ENCODE measurements around the gene RIMBP2. TPM values are rescaled to one million over a fixed set of nuclear protein-coding genes. Genes with fewer than 3 reads are reported as not detected.
A peak's percentile ranks its signal among the peaks of the same experiment; 100 is the strongest.

RIMBP2 gene
- polyA plus RNA-seq, 3 donors: 16.5 to 26.5 (median 20.9) TPM

DNA sequence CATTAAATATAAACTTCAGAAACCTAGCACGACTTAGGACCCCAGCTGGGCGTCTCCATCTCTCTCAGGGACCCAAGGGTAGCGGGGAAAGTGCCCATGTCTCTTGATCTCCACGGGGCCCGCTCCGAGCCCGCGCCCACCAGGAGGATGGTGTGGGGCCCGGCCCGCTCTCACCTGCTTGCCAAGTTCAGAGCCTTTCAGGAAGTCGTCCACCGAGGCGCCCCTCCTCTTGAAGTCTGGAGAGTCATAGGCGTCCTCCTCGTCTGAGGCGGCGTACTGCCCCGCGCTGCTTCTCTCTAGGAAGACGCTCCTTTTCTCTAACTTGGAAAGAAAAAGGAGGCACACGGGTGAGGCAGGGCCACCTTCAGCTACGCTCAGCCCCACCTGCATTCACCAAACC lies 281.5 kb downstream of the RIMBP2 start:
- no peak for DNase-seq (ENCODE audit: extremely low read depth in 1 of 11, low read depth in 9 of 11, low spot score in 4 of 11)

- DNase-seq (ENCODE audit: extremely low read depth in 1 of 11, low read depth in 9 of 11, low spot score in 4 of 11): no peak
Measured at GRCh38 chr12:130433834-130434233, 282.3 kb downstream of the RIMBP2 start.

DNA sequence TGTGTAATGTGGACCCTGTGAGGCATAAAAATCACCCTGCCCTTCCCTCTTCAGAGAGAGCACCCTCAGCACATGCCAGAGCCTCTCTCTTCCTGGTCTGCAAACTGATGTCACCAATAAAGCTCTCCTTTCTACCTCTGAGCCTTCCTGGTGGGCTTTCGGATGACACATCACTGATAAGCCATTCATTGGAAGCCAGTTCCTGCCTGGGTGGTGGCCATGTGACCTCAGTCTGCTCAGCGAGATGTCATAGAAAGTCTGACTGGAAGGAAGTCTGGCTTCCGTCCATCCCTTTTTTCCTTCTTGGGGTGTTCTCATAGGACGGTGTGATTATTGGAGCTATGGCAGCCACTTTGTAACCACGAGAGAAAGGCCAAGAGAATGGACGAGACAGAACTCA lies 282.7 kb downstream of the RIMBP2 start:
- no peak for DNase-seq (ENCODE audit: extremely low read depth in 1 of 11, low read depth in 9 of 11, low spot score in 4 of 11)

GRCh38 chr12:130431176-130431575 lies 284.9 kb downstream of the RIMBP2 start:
- DNase-seq (ENCODE audit: extremely low read depth in 1 of 11, low read depth in 9 of 11, low spot score in 4 of 11): no peak

GRCh38 chr12:130429656-130430505 lies 286.2 kb downstream of the RIMBP2 start:
- DNase-seq (ENCODE audit: extremely low read depth in 1 of 11, low read depth in 9 of 11, low spot score in 4 of 11): no peak

DNA sequence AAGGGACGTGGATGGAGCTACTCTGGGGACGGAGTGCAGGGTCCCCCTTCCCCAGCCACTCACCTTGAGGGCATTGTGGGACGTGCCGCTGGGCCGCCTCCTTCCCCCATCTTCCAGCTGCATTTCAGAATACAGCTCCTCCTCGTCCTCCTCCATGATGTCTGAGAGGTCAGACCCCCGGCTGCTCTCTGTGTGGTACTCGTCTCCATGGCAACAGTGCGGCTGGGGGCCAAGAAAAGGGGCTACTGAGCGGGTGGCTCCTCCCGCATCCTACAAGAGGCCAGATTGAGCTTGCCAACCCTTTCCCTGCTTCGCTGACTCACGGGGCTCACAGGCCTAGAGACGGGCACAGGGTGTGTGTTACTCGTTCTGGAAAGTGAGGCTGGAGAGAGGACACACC lies 288.0 kb downstream of the RIMBP2 start:
- peak in 1 of 11 donors; percentile 2 for DNase-seq (ENCODE audit: extremely low read depth in 1 of 11, low read depth in 9 of 11, low spot score in 4 of 11)

GRCh38 chr12:130427381-130427887 lies 288.7 kb downstream of the RIMBP2 start:
- no peak for DNase-seq (ENCODE audit: extremely low read depth in 1 of 11, low read depth in 9 of 11, low spot score in 4 of 11)

DNA sequence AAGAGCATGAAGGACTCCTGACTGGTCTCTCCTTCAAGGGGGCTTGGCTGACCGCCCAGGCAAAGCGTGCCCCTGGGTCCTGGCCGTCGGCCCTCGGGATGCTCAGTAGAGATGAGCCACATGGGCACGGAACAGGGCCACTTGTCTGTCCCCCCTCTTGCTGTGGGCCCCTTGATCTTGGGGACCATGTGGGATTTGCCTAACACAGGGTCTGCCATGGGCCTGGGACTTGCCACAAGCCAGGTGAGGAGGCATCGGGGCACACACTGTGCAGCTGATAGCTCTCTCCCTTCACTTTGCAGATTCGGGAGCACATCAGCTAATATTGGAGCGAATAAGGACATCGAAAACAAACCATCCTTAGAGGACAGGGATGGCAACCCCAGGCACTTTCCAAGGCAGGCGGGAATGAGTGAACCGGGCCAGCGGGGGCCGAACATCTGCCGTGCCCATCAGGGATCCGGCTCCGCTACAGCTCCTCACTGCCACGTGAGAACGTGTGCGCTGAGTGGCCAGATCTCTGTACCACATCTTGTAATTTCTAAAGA lies 290.3 kb downstream of the RIMBP2 start:
- DNase-seq (ENCODE audit: extremely low read depth in 1 of 11, low read depth in 9 of 11, low spot score in 4 of 11): no peak

DNA sequence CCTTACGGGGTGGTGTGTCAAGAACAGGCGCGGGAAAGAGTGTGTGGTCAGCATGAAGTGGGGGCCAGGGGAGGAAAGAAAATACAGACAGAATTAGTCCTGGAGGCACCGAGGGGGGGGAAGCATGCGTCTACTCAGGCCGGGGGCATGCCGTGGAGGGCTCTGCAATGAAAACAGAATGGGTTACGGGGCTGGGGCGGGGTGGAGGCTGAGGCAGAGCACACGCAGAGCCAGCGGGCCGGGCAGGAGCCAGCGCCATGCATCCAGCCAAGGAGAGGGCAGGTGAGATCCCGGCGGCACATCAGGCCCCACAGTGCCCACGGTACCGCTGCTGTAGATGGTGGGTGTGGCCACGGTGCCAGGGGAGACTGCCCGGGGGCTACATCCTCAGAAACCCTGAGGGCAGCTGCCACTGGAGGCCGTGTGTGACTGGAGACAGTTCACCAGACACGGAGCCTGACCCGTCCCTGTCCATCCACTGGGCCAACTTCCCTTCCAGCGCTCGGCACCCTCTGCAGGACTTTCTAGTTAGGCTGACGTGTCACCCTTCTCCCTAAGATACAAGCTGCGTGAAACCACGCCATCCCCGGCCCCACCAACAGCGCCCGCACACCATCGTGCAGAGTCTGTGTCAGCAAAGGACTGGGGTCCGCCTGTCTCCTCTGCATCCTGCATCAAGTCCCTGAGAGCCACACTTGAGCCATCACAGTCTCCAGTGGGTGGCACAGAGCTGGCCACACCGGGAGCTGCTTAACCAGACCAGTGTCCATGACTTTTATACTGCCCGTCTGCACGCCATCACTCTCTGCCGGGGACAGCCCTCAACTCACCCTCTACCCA lies 291.0 kb downstream of the RIMBP2 start:
- DNase-seq (ENCODE audit: extremely low read depth in 1 of 11, low read depth in 9 of 11, low spot score in 4 of 11): no peak

DNA sequence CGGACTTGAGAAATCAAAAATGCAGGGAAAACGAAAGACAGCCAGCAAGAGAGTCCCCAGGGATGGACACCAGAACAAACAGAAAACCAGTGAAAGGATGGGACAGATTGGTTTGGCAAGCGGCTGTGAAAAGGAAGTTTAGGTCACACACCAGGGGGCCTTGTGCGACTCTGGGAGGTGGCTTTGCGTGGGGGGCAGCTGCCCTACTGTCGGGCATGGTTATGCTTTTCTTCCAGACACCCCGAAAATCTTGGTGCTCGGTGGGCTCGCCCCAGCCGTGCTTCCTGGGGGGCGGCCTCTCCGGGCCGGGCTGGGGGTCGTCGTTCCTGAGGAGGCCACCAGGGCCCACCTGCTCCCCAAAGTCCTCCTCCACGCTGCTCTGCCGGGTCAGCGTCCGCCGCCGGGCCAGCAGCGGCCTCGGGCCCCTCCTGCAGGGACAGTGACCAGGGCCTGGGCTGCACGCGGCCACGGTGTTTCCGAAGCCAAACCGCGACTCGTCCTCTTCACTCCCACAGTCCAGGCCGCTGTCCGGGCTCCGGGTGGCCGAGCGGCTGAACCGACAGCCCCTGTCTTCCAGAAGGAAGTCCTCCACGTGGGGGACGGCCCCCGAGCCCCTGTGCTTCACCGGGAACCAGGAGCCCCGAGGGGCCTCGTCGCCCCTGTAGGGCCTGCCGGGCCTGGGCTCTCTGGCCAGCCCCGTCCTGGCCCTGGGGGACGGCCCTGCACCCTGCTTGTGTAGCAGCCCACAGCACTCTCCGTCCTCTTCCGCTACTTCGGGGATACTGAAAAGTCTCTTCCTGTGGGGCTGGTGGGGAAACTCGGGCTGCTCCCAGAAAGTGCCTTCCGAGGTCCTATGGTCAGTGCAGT lies 291.9 kb downstream of the RIMBP2 start:
- no peak for DNase-seq (ENCODE audit: extremely low read depth in 1 of 11, low read depth in 9 of 11, low spot score in 4 of 11)

- no peak for DNase-seq (ENCODE audit: extremely low read depth in 1 of 11, low read depth in 9 of 11, low spot score in 4 of 11)
Measured at GRCh38 chr12:130423136-130423535, 293.0 kb downstream of the RIMBP2 start.

- no peak for DNase-seq (ENCODE audit: extremely low read depth in 1 of 11, low read depth in 9 of 11, low spot score in 4 of 11)
Measured at GRCh38 chr12:130422676-130423075, 293.4 kb downstream of the RIMBP2 start.

GRCh38 chr12:130421896-130422295 lies 294.2 kb downstream of the RIMBP2 start:
- no peak for DNase-seq (ENCODE audit: extremely low read depth in 1 of 11, low read depth in 9 of 11, low spot score in 4 of 11)

DNA sequence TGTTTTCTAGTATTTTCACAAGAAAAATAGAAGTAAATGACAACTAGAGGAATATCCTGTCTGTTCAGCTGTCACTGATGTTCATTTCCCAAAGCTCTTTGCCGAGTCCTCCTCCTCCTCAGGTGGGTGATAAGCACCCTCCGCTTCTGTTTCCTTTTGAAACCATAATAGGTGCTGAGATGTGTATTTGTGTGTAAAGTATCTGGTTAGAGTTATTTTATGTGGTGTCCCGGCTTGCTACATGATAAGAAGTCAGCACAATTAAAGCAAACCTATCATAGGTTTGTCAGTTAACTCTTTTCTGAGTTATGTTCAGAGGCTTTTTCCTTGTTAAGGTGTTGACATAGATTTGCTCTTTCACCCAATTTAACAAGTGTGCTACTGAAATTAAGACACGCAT lies 296.0 kb downstream of the RIMBP2 start:
- DNase-seq (ENCODE audit: extremely low read depth in 1 of 11, low read depth in 9 of 11, low spot score in 4 of 11): no peak

DNA sequence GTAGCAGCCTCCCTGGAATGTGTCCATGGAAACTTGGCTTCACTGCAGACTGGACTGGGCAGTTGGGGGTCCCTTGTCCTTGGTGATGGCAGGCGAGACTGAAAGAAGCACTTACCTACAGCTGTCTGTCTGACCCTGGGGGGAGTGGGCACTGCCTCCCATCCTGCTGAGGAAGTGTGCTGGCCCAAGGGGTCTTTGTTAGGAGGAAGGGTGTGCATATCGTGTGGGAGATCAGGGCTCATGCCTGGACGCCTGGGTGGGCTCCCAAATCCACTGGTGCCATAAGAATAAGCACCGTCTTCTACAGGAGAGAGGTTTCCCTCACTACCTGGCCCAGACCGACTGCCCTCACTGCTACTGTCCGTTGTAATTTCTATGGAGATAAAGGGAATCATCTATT lies 297.0 kb downstream of the RIMBP2 start:
- DNase-seq (ENCODE audit: extremely low read depth in 1 of 11, low read depth in 9 of 11, low spot score in 4 of 11): no peak

GRCh38 chr12:130418251-130418650 lies 297.8 kb downstream of the RIMBP2 start:
- no peak for DNase-seq (ENCODE audit: extremely low read depth in 1 of 11, low read depth in 9 of 11, low spot score in 4 of 11)

DNA sequence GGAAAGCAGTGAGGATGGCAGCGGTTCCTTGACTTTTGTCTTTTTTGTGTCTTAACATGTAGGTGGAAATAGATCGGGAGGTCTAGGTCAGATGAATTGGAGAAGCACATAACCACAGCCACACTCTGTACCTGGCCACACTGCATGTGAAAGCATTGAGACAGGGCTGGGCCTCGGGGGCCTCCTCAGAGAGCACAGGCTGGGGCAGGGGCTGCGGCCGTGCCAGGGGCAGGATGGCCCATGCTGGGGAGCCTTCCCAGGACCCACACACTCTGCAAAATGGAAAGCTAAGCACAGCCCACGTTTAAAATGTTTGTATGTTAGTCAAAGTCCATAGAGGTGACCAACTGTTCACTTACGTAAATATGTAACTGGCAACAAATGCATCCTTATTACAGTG lies 301.7 kb downstream of the RIMBP2 start:
- no peak for DNase-seq (ENCODE audit: extremely low read depth in 1 of 11, low read depth in 9 of 11, low spot score in 4 of 11)

DNA sequence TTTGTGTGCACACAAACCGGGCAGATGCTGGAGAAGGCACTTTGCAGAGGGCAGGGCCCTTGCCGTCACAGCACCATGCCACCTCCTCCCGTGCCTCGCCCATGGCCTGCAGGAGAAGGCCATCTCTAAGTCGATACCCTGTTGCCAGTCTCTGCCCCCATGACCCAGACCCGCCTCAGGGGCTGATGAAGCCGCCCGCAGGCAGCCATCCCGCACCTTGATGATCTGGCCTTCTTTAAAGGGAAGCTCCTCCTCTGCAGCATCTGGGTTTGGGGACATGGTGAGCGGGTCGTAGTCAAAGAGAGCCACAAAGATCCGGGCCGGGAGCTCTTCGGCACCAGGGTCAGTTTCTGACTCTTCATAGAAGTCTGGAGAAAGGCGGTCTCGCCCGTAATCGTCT lies 302.2 kb downstream of the RIMBP2 start:
- no peak for DNase-seq (ENCODE audit: extremely low read depth in 1 of 11, low read depth in 9 of 11, low spot score in 4 of 11)

GRCh38 chr12:130412384-130412783 lies 303.7 kb downstream of the RIMBP2 start:
- DNase-seq (ENCODE audit: extremely low read depth in 1 of 11, low read depth in 9 of 11, low spot score in 4 of 11): no peak
